Thyroid gland (tissue), 4 donors: Measurements from ENCODE around the gene MBD3L4.

Source experiments
- CTCF ChIP-seq, 6 experiments: fragments of 200-600 bp in 3 of 6; fragments of 450-650 bp in 3 of 6; sonication (generic) in 3 of 6; IDR thresholded peaks; one replicate each; pipeline ENCODE4 v1.5.1; 2016 to 2019; ENCODE audit warnings: antibody characterized with exemption in 6 of 6, mild to moderate bottlenecking in 2 of 6, inconsistent platforms in 1 of 6, moderate library complexity in 1 of 6
- POLR2A ChIP-seq, 2 donors: fragments of 450-650 bp; IDR thresholded peaks; one replicate each; pipeline ENCODE4 v1.6.1; 2017; ENCODE audit warnings: antibody characterized with exemption in 2 of 2, mild to moderate bottlenecking in 2 of 2, moderate library complexity in 1 of 2

GRCh38 chr19:7074705-7075282 lies 34.8 kb upstream of the MBD3L4 start:
- TF ChIP-seq CTCF (IDR thresholded peaks at IDR 0.05): no peak
- no peak for TF ChIP-seq POLR2A (IDR thresholded peaks at IDR 0.05)
